Activated T-cell treated with anti-CD3 and anti-CD28 coated beads, Interleukin-2, amount 50 U/mL, for 48 hours (primary cell): Measurements from ENCODE around the gene UBB.
A peak's percentile ranks its signal among the peaks of the same experiment; 100 is the strongest.

Experiments
- DNase-seq, 2 experiments: peaks; one replicate each; pipeline ENCODE4 v3.0.0-alpha.2; 2020

The UBB gene

GRCh38 chr17:16380640-16381495 is at the start of gene UBB:
Gene UBB (plus strand): TSS chr17:16381091. CDS start chr17:16381908, 817 bp downstream.
- peak; percentile 93 to 94 for DNase-seq

GRCh38 chr17:16338391-16338790 is 42.5 kb upstream of the UBB start:
- no peak for DNase-seq

DNA sequence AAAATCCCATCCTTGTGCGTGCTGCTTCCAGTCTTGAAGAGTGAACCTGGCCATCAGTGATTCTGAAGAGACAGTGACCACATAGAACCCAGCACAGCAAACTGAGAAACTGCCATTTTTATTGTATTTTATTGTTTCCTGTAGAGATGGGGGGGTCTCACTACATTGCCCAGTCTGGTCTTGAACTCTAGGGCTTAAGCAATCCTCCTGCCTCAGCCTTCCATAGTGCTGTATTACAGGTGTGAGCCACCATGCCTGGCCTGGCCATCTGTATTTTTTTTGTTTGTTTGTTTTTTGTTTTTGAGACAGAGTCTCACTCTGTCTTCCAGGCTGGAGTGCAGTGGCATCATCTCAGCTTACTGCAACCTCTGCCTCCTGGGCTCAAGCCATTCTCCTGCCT is 41.5 kb upstream of the UBB start:
- DNase-seq = no peak

DNA sequence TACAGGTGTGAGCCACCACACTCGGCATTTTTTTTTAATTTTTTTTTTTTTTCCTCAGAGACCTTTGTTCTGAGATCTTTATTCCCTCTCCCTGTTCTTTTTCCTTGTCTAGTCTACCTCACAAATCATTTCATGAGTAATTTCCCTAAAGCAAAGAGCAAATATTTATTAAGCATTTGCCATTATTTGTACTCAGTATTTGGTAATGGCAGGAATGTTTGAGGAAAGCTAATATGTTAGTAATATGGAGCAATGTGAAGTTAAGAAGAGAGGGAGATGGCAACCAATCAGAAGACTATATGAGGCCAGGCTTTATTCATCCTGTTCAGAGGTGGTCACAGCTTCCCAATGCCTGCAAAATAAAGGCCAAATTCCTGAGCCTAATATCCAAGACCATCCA is 40.9 kb upstream of the UBB start:
- DNase-seq = no peak

GRCh38 chr17:16342979-16343378 is 37.9 kb upstream of the UBB start:
- no peak for DNase-seq

DNA sequence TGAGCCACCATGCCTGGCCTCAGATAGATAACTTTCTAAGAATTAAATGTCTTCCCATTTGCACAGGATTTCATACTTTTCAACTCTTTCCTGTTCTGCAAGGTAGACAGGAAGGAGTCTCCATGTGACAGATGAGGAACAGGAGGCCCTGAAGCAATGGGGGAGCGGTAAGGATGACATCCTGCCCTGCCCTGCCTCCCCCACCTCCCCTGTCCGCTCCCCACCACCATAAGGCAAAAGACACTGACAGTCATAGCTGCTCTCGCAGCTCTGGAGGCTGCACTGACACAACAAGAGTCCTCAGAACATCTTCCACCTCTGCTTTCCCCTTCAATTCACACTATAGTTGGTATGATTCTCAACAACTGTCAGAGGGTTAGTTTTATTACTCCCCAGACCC is 37.3 kb upstream of the UBB start:
- no peak for DNase-seq

GRCh38 chr17:16345565-16345964 is 35.3 kb upstream of the UBB start:
- DNase-seq = no peak

- DNase-seq = no peak
These were observed 34.1 kb upstream of the UBB start for GRCh38 chr17:16346721-16347271.

DNA sequence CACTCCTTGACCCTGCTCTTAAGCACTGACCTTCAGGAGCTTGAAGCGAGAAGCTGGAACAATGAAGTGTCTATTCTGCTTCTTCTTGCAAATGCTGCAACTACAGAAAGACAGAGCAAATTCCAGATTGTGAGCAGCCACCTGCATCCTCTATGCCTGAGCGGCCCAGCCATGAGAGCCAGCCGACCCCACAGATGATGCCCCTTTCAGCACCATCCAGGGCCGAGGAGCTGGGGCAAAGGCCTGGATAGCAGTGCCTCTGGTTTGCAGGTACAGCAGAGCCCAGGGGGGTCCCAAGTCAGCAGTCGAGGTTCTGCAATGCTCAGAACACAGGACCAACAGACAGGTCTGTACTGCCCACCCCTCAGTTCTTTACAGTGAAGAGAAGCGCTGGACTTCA is 32.3 kb upstream of the UBB start:
- DNase-seq = no peak

- DNase-seq = peak in 1 of 2 experiments; percentile 26
These were observed 31.5 kb upstream of the UBB start for GRCh38 chr17:16349431-16349830.

DNA sequence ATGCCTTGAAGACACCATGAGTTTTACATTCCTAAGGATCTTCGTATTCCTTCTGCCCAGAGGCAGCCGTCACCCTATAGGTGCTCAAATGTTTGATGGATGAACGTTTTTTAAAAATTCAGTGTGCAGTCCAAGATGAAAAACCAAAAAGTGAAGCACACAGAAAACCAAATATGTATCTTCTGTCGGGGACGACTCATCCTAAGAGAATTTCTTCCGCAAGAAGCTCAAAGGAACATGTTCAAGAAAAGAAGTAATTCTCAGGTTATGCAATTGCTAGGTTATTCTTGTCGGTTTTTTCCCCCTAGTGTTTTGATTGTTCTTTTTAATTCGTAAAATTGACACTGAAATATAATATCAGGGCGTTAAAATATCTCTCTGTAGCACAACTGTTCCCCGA is 29.1 kb upstream of the UBB start:
- no peak for DNase-seq

DNA sequence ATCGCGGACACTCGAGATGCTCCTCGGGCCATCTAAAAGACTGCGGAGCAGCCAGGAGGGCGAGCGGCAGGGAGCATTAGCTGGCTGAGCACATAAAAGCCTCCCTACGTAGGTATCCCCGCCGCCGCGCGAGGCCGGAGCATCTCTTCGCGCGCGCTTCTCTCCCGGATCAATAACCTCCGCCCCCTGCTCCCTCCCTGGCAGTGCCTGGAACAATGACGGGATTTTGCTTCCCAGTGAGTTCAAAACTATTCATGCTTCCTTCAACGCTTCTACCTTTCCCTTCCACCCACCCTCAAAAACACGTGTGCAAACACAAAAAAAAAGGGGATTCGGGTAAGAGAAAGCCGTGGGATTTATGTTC is 28.6 kb upstream of the UBB start:
- peak; percentile 65 to 68 for DNase-seq

- DNase-seq = peak; percentile 70 to 71
These were observed 28.1 kb upstream of the UBB start for GRCh38 chr17:16352667-16353316.

DNA sequence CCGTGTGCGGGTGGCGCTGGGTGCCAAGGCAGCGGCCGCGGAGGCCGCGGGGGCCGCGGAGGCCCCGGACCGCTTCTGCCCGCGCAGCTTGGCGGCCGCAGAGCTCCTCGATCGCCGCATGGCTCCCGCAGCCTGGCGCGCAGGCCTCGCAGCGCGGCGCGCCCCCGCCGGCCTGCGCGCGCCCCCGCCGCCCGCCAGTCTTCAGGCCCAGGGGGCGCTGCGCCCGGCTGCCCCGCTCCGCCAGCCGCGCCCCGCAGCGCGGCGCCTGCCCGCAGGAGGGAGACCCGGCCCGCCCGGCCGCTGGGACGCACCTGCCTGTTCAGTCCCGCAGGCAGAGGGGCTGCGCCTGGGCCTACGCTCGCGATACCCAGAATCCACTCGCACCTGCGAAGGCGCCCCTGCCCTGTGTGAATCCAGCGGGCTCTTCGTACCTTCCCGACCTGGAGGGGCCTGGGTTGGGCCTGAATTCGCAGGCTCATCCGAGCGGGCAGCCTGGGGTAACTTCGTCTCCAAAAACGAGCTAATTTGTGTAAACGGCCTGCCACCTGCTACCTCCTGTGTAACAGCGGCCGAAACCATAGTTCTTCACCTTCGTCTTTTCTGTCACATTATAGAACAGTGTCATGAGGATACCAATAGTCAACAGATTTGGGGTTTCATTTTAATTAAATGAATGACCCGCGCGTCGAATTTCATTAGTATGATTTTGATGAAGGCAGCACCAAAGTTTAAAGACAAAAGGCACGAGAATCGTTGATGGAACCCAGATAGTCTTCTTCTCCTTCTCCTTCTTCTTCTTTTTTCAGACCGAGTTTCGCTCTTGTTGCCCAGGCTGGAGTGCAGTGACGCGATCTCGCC is 27.3 kb upstream of the UBB start, which contains the start of gene CENPV:
Gene CENPV, minus strand, starts transcription at position 153 of the 858 bp plus-strand sequence. Its CDS starts 33 bp downstream, at position 120.
- DNase-seq = peak; percentile 78 to 80

- DNase-seq = no peak
These were observed 26.3 kb upstream of the UBB start for GRCh38 chr17:16354585-16354984.

DNA sequence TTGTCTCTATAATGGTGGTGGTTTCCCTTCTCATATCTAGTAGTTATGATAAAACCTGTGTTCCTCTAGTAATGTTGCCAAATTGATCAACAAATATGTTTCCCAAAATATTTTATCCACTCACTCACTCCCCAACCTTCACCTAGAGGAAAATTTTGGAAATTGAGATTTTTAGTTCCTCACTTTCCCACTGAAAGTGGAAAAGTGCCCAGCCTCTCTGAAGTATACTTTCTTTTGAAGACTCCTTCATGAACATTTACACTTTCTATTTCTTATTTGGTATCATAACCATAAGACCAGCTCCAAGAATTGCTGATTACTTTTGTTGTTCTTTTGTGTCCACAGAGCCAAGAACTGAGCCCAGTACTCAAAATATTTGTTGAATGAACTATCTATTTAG is 22.5 kb upstream of the UBB start:
- no peak for DNase-seq

GRCh38 chr17:16361874-16362273 is 19.0 kb upstream of the UBB start:
- DNase-seq = no peak

GRCh38 chr17:16363749-16364536 is 16.9 kb upstream of the UBB start:
- DNase-seq = peak; percentile 84 to 85

- no peak for DNase-seq
These were observed 16.3 kb upstream of the UBB start for GRCh38 chr17:16364625-16365024.

GRCh38 chr17:16371742-16372141 is 9.1 kb upstream of the UBB start:
- DNase-seq = no peak

DNA sequence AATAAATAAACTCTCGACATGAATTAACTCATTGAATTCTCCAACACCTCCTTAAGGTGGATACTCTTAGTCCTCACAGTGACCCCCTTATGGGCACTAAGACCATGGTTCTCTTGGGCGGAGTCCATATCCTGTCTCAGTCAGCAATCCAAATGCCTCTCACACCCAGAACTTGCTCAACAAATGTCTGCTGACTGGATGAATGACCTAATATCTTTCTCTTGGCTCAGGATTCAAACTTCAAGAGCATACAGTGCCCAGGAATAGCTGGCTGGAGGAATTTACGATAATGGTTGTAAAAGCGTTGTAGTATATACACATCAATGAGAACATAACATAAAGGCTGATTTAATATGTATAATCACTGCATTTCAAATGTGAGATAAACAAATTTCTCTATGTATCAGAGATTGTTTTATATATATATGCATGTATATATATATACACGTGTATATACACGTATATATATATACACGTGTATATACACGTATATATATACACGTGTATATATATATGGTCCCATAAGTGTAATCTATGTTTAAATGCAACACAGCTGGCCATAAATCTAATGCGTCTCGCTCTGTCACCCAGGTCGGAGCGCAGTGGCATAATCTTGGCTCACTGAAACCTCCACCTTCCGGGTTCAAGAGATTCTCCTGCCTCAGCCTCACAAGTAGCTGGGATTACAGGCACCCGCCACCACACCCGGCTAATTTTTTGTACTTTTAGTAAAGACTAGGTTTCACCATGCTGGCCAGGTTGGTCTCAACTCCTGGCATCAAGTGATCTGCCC is 6.5 kb upstream of the UBB start:
- DNase-seq = no peak
